GM12801 (cell line): ENCODE measurements around the gene RPL38.
A peak's percentile ranks its signal among the peaks of the same experiment; 100 is the strongest.

ENCODE experiments used
- CTCF ChIP-seq: IDR thresholded peaks from one replicate; pipeline ENCODE4 v1.5.1; 2011; ENCODE audit warnings: control low read depth; ENCODE audit not compliant: insufficient read length; ENCODE audit errors: extremely low read depth

The RPL38 gene

DNA sequence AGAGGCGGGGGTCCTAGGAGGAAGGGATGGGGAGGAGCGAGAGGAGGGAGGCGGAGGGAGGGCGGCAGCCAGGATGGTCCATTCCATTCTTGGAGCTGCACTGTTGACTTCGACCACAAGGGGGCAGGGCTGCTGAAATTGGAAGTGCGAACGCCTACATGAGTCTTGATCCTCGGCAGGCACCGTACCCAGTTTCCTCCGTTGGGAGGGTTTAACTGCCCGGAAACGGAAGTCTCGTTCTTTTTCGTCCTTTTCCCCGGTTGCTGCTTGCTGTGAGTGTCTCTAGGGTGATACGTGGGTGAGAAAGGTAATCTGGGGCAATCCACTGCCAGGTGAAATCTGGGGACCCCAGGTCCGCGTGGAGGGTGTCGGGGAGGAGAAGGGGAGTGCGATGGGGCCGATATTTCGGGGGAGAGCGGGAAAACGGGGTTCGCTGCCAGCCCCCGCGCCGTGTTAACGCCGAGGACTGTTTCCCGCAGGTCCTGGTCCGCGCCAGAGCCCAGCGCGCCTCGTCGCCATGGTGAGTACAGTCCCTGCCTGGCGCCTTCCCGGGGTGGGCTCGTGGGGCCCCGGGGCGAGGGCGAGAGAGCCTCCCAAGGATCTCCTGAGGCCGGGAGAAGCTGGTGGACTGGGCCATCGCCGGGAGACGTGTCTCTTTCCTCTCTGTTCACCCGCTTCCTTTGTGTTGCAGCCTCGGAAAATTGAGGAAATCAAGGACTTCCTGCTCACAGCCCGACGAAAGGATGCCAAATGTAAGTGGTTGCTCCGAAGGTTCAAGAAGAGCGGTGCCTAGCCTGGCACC is at the start of gene RPL38:
Gene RPL38, plus strand, starts transcription at position 240 of the 802 bp plus-strand sequence. Its CDS starts 278 bp downstream, at position 518.
- peak; percentile 64 for TF ChIP-seq CTCF

DNA sequence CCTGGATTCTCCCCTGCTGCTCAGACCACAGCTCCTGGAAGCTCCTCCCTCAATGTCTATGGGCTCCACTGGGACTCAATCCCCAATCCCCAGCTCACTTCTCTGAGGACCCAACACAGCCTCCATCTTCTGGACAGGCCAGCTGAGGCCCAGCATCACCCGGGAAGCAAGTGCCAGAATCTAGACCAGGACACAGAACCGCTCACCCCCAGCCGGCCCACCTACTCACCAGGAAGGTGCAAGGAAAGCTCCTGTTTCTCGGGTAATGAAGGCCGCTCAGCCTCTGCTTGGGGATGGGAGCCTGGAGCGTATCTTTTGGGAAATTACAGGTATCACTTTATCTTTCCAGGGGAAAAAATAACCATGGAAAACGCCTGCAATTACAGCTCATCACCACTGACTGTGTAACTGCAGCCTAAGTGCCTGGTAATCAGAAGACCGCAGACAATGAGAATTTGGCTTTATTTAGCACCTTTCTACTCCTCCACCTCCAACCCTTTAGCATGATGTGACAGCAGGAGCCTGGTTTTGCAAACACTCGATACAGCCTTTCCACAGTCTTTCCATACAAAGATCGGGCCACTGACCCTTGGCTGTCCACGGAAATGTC is 49.6 kb upstream of the RPL38 start:
- no peak for TF ChIP-seq CTCF

- TF ChIP-seq CTCF: no peak
These were observed 46.6 kb upstream of the RPL38 start for GRCh38 chr17:74156878-74157277.

DNA sequence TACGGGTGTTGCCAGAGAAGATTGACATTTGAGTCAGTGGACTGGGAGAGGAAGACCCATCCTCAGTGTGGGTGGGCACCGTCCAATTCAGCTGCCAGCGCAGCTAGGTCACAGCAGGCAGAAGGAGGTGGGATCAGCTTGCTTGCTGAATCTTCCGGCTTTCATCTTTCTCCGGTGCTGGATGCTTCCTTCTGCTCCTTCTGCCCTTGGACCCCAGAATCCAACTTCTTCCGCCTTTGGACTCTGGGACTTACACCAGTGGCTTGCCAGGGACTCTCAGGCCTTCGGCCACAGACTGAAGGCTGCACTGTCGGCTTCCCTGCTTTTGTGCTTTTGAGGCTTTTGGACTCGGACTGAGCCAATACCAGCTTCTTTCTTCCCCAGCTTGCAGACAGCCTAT is 46.1 kb upstream of the RPL38 start:
- no peak for TF ChIP-seq CTCF

DNA sequence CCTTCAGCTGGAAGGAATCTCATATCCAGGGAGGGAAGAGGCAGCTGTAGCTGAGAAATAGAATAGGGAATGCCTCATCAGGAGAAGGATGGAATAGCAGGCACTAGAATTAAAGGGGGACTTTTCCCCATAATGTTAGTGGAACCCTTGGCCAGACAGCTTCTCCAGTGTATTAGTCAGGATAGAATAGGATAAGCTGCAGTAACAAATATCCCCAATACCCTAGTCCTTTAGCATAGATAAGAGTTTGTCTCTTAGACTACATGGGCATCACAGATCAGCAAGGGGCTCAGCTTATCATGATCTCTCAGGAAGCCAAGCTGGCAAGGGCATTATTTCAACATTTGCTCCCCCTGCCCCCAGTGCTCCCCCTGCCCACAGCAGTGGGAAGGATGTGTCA is 44.7 kb upstream of the RPL38 start:
- no peak for TF ChIP-seq CTCF

DNA sequence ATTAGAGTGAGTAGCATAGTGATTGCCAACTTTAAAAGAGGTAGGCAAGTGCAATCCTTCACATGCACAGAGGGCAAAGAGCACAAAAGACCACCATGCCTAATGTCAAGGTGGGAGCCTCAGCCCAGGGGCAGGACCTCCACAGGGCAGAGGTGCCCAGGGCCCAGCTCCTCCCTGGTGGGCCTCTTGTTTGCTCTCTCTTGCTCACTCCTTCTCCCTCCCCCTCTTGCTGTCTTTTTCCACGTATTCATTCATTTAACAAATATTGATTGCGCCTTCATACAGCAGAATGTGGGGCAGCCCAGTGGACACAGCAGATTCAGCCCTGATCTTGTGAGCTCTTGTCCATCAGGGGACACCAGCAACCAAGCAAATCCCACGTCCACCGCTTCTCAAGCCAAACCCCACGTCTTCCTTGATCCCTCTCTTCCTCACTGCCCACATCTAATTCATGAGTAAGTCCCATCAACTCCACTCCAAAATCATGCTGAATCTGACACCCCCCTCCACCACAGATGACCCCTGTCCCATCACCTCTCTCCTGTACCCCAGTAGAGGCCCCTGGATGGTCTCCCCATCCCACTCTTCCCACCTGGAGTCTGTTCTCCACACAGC is 44.1 kb upstream of the RPL38 start:
- no peak for TF ChIP-seq CTCF

DNA sequence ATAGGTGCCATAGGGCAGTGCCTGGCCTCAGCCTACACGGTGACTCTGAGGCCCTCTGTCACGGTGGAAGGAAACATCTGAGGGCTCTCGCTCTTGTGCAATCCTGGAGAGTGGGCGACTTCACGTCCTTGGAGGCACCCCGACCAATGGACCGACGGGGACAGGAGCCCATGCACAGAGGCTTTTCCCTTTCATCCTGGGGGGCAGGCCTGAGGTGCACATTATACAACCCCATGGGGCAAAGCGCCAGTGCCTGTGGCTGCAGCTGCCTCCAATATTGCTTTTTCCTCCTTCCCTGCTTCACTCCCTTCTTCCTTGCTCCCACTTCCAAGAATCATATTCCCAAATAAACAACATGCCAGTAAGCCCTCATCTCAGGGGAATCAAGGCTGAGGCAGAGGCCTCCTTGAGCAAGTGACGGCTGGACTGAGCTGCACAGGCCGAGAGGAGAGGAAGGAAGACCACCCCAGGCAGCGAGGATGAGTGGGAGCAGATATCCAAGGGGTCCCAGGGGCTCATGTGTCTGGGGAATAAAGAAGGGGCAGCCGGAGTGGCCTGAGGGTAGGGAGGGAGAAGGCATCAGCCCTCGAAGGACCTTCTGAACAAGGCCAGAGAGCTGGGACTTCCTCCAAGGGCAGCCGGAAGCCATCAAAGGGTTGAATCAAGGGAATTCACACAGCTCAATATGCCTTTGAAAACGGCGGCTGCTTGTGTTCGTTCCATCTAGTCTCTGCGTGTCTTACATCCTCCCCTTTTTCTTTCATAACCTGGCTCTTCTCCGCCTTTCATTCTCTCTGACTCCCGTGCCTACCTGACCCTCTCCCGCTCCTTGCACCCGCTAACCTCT is 42.6 kb upstream of the RPL38 start:
- TF ChIP-seq CTCF: no peak
